ENCODE data around the gene CPD. TPM values are rescaled to one million over a fixed set of nuclear protein-coding genes. Genes with fewer than 3 reads are reported as not detected.

CPD gene
- polyA plus RNA-seq, 1 donor: 96.0 TPM

- DNase-seq: no peak
Measured at GRCh38 chr17:30505868-30506417, 127.2 kb downstream of the CPD start.

- no peak for DNase-seq
Measured at GRCh38 chr17:30506481-30506880, 127.8 kb downstream of the CPD start.

GRCh38 chr17:30513346-30513745 is 134.6 kb downstream of the CPD start:
- DNase-seq: no peak

GRCh38 chr17:30514895-30515596 is 136.3 kb downstream of the CPD start:
- no peak for DNase-seq

- DNase-seq: no peak
Measured at GRCh38 chr17:30517786-30518185, 139.1 kb downstream of the CPD start.

DNA sequence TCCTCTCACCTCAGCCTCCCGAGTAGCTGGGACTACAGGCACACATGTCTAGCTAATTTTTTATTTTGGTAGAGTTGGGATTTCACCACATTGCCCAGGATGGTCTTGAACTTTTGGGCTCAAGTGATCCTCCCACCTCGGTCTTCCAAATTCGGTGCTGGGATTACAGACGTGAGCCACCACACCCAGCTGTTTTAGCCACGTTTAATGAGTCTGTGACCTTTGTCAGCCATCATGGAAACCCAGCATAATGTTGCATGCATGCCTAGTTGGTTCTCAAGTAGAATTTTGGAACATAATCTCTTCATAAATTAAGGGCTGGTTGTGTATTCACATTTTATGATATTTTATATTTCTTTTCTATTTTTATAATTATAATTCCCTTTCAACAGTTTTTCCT is 140.4 kb downstream of the CPD start:
- DNase-seq: no peak

Other genes with a start within 250 kb of the CPD start
- gene SLC6A4, start 143.2 kb upstream of the CPD start, polyA plus RNA-seq (ENCODE audit: insufficient read length): 0.62 TPM
- 100 TPM for gene BLMH, start 87.0 kb upstream of the CPD start, polyA plus RNA-seq (ENCODE audit: insufficient read length)
- gene TMIGD1, start 44.9 kb upstream of the CPD start, polyA plus RNA-seq (ENCODE audit: insufficient read length): 0.78 TPM
- gene GOSR1, start 98.5 kb downstream of the CPD start, polyA plus RNA-seq (ENCODE audit: insufficient read length): 64.8 TPM

All from left kidney (tissue), 2 donors.